Measurements from ENCODE around the gene POLR2A. TPM values are rescaled to one million over a fixed set of nuclear protein-coding genes. Genes with fewer than 3 reads are reported as not detected.

The POLR2A gene
- polyA plus RNA-seq, 1 experiment = 18.4 TPM

GRCh38 chr17:7444682-7445618, 39.2 kb upstream of the POLR2A start, which contains the start of gene CHRNB1:
TSS of gene CHRNB1 (plus strand) at chr17:7445061. CDS start at chr17:7445128, 67 bp downstream.
- POLR2A ChIA-PET = interaction anchor here (0.7 to 1.5 kb wide), 2 partner anchors 8 to 39 kb away, joined by 3 to 6 read pairs; partner anchors contain the start of gene POLR2A
- Histone ChIP-seq H3K4me3 (ENCODE audit: low read depth, low read length) (peak within 1 kb of the TSS; percentile 46), H3K27ac (ENCODE audit: low read depth, low read length) (no peak within 1 kb of the TSS), H3K27me3 (ENCODE audit: control insufficient read depth, insufficient read depth, low read length) (peaks cover 20% of the 10 kb centered on the region), H3K9me3 (ENCODE audit: control insufficient read depth, insufficient read depth, low read length) (no peaks in the 10 kb centered on the region; the same call in 1 of the 2 replicates)
- TF ChIP-seq, protein P1, sequence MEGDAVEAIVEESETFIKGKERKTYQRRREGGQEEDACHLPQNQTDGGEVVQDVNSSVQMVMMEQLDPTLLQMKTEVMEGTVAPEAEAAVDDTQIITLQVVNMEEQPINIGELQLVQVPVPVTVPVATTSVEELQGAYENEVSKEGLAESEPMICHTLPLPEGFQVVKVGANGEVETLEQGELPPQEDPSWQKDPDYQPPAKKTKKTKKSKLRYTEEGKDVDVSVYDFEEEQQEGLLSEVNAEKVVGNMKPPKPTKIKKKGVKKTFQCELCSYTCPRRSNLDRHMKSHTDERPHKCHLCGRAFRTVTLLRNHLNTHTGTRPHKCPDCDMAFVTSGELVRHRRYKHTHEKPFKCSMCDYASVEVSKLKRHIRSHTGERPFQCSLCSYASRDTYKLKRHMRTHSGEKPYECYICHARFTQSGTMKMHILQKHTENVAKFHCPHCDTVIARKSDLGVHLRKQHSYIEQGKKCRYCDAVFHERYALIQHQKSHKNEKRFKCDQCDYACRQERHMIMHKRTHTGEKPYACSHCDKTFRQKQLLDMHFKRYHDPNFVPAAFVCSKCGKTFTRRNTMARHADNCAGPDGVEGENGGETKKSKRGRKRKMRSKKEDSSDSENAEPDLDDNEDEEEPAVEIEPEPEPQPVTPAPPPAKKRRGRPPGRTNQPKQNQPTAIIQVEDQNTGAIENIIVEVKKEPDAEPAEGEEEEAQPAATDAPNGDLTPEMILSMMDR (IDR thresholded peaks at IDR 0.05; ENCODE audit: low read depth, low read length) = no peak
- CTCF ChIA-PET = interaction anchor here (0.8 to 3.6 kb wide), 2 partner anchors 8 to 22 kb away, joined by 7 to 14 read pairs; no protein-coding TSS in a partner anchor
- no peak for DNase-seq (ENCODE audit: low read depth, low spot score)

DNA sequence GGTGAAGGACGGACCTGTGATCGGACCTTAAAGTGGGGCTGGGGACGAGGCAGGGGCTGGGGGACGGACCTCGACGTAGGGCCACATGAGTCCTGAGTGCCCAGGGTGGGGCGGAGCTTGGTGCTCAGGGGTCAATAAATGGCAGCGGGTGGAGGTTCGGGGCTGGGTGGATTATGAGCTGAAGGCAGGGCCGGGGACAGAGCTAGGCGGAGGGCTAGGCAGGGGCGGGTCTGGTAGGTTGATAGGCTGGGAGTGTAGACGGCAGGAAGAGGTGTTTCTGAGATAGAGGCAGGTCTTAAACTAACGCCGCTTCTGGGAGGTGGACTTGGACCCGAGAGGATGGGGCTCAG, 38.6 kb upstream of the POLR2A start:
- CTCF ChIA-PET = interaction anchor here (0.8 to 3.6 kb wide), 2 partner anchors 9 to 22 kb away, joined by 7 to 14 read pairs; no protein-coding TSS in a partner anchor
- Histone ChIP-seq H3K4me3 (ENCODE audit: low read depth, low read length) (peak overlapping the region; percentile 46; the same call in 1 of the 2 replicates), H3K27me3 (ENCODE audit: control insufficient read depth, insufficient read depth, low read length) (peaks cover 14% of the 10 kb centered on the region), H3K9me3 (ENCODE audit: control insufficient read depth, insufficient read depth, low read length) (no peaks in the 10 kb centered on the region; the same call in 1 of the 2 replicates), H3K27ac (ENCODE audit: low read depth, low read length) (no peak overlapping the region)
- POLR2A ChIA-PET = interaction anchor here (0.6 to 1.0 kb wide), 4 partner anchors 9 to 116 kb away, joined by 3 to 8 read pairs (median 5); partner anchors contain the start of gene TMEM102
- no peak for DNase-seq (ENCODE audit: low read depth, low spot score)
- TF ChIP-seq, protein P1 (IDR thresholded peaks at IDR 0.05; ENCODE audit: low read depth, low read length) = no peak

- Histone ChIP-seq H3K9me3 (ENCODE audit: control insufficient read depth, insufficient read depth, low read length) (no peaks in the 10 kb centered on the region; the same call in 1 of the 2 replicates), H3K27me3 (ENCODE audit: control insufficient read depth, insufficient read depth, low read length) (peaks cover 12% of the 10 kb centered on the region), H3K4me3 (ENCODE audit: low read depth, low read length) (no peak overlapping the region), H3K27ac (ENCODE audit: low read depth, low read length) (no peak overlapping the region)
- TF ChIP-seq, protein P1 (IDR thresholded peaks at IDR 0.05; ENCODE audit: low read depth, low read length) = no peak
- POLR2A ChIA-PET = interaction anchor here (0.7 kb wide), 1 partner anchor 118 kb away, joined by 4 read pairs; no protein-coding TSS in a partner anchor
- DNase-seq (ENCODE audit: low read depth, low spot score) = no peak
- CTCF ChIA-PET = interaction anchor here (0.6 to 3.6 kb wide), 2 partner anchors 8 to 12 kb away, joined by 3 to 14 read pairs; no protein-coding TSS in a partner anchor
Observed at GRCh38 chr17:7448461-7448860, 35.7 kb upstream of the POLR2A start.

DNA sequence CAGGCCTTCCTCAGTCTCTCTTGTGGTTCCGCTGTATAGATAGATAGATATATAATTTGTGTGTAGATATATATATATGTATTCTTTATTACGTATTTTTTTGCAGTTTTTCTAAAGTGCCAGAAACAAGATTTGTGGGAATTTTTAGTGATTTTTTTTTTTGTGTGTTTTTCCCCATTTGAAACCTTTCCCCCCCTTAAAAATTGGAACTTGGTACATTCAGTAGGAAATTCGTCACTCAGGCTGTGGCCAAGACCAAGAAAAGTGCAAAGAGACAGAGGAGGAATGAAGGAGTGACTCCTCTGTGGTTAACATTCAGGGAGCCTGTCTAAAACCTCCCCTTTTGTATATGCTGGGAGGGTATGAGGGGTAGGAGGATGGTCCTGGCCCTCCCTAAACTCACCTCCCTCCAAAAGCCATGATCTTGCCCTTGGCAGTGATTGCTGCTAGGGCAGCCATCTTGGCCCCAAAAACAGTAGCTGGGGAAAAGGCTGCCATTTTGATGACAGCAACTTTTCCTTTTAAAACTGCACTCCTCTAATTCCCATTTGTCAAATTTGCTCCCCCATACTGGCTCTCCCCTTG, 24.1 kb upstream of the POLR2A start:
- ChIA-PET CTCF (interaction anchor here (0.5 kb wide), 1 partner anchor 750 kb away, joined by 3 read pairs; the partner anchor contains the start of gene AURKB), POLR2A (interaction anchor here (1.2 kb wide), 1 partner anchor 20 kb away, joined by 3 read pairs; the partner anchor contains the start of gene ZBTB4)
- Histone ChIP-seq H3K4me3 (ENCODE audit: low read depth, low read length) (no peak overlapping the region), H3K9me3 (ENCODE audit: control insufficient read depth, insufficient read depth, low read length) (no peaks in the 10 kb centered on the region), H3K27ac (ENCODE audit: low read depth, low read length) (no peak overlapping the region), H3K27me3 (ENCODE audit: control insufficient read depth, insufficient read depth, low read length) (no peaks in the 10 kb centered on the region)
- no peak for DNase-seq (ENCODE audit: low read depth, low spot score)
- TF ChIP-seq, protein P1 (IDR thresholded peaks at IDR 0.05; ENCODE audit: low read depth, low read length) = no peak

All from AG04450 (cell line).